Fibroblast of skin of abdomen (primary cell): ENCODE measurements around the gene MEI1.
"Not testable (repeated sequence)": the region's sequence is repeated elsewhere in the genome, so short reads cannot be mapped to it uniquely, and the experiment has no call there.

ENCODE experiments used
- DNase-seq: peaks from one replicate; pipeline ENCODE4 v3.0.0-alpha.2; 2013

Gene MEI1

GRCh38 chr22:41682033-41682807, 17.1 kb upstream of the MEI1 start:
- peak; percentile 84 for DNase-seq

DNA sequence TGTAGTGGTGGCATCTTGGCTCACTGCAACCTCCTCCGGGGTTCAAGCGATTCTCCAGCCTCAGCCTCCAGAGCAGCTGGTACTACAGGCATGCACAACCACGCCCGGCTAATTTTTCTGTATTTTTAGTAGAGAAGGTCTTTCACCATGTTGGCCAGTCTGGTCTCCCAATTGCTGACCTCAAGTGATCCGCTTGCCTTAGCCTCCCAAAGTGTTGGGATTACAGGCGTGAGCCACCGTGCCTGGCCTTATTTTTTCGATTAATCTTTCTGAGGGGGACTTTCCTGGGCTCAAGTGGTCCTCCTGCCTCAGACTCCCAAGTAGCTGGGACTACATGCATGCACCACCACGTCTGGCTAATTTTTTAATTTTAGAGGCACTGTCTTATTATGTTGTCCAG, 16.3 kb upstream of the MEI1 start:
- no peak for DNase-seq

- peak; percentile 18 for DNase-seq
These were observed 15.7 kb upstream of the MEI1 start for GRCh38 chr22:41683616-41684015.

GRCh38 chr22:41684194-41684593, 15.1 kb upstream of the MEI1 start:
- DNase-seq, result no peak

GRCh38 chr22:41686890-41687289, 12.4 kb upstream of the MEI1 start:
- DNase-seq, result not testable (repeated sequence)

GRCh38 chr22:41687901-41688364, 11.4 kb upstream of the MEI1 start:
- peak; percentile 9 for DNase-seq

DNA sequence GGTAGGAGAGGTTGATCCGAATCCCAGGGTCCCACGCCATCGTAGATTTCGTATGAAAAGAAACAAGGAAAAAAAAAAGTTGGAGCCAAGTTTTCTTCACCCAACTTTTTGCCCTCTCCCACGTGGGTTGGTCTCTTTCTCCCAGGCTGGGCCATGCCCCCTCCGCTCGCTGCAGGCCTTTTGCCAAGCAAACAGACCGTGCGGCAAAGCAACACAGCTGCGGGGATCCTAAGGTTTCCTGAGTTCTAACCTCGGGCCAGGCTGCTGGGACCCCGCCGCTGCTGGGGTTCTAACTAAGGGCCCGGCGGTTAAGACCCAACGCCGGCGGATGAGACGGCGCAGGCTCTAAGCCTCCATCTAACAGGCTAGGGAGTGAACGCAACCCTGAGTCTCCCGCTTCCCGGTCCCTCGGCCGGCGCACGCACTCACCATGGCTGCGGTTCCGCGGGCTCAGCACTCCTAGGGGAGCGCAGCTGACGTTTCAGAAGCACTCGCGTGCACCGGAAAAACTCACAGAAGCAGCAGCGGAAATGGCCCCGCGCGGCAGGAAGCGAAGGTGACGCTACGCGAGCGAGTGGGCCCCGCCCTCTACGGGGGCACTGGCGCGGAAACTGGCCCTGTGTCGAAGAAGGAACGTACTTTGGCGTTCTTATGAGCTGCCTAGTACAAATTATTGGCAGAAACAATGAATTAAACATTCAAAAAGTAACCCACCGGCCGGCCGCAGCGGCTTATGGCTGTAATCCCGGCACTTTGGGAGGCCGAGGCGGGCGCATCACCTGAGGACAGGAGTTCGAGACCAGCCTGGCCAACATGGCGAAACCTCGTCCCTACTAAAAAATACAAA, 10.7 kb upstream of the MEI1 start, which contains the start of gene SNU13:
TSS of gene SNU13 (minus strand) at position 503 of the 847 bp plus-strand sequence. CDS start at position 432, 71 bp downstream.
- peak; percentile 92 for DNase-seq

- no peak for DNase-seq
These were observed 8.8 kb upstream of the MEI1 start for GRCh38 chr22:41690476-41690875.

- DNase-seq, result no peak
These were observed 4.1 kb upstream of the MEI1 start for GRCh38 chr22:41695211-41695610.

DNA sequence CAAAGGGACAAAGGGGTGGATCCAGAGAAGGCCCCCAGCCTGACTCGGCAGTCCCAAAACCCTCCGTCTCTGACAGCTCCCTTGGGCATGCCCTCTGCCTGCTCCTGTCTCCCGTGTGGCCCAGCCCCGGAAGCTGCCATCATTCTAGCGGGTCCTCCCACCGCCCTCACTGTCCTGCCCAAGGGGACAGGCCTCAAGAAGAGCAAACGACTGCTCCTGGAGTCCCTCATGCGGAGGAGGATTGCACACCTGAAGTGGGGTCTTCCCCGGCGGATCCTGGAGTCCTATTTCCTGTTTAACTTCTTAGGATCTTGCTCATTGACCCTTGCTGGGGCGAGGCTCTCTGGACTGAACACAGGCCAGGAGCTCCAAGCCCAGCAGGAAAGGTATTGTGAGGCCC, 2.6 kb upstream of the MEI1 start:
- no peak for DNase-seq

GRCh38 chr22:41697126-41697775, 2.1 kb upstream of the MEI1 start:
- peak; percentile 86 for DNase-seq

DNA sequence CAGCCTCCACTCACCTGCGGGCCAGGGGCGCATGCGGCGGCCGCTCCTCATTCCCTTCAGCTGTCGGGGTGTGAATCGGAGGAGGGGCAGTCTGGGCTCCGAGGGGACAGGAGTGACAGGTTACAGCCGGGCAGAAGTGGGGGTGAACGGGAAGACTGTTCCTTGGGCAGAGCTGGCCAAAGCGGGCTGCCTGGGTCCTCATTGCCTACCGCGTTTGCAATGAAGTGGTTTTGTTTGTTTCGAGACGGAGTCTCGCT, 733 bp downstream of the MEI1 start:
- DNase-seq, result no peak

- DNase-seq, result no peak
These were observed 3.5 kb downstream of the MEI1 start for GRCh38 chr22:41702763-41703162.

DNA sequence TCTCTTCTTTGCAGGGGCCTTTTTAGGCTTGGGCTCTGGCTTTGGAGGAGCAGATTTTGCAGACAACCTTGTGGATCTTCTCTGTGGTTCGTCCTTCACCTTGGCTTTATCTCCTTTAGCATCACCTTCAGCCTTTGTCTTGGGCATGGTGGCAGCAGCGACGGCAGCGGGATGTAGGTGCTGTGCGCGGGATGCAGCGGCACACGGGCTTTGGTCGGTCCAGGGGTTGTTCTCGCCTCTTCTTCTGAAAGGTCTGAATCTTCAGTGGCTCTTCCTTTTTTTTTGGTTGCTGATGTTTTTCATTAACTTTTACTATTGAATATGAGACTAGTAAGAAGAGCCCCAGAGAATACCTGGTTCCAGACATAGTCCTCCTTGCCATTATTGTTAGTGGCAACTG, 10.0 kb downstream of the MEI1 start:
- DNase-seq, result no peak

- DNase-seq, result no peak
These were observed 13.7 kb downstream of the MEI1 start for GRCh38 chr22:41713004-41713403.

- no peak for DNase-seq
These were observed 23.2 kb downstream of the MEI1 start for GRCh38 chr22:41722496-41722895.

DNA sequence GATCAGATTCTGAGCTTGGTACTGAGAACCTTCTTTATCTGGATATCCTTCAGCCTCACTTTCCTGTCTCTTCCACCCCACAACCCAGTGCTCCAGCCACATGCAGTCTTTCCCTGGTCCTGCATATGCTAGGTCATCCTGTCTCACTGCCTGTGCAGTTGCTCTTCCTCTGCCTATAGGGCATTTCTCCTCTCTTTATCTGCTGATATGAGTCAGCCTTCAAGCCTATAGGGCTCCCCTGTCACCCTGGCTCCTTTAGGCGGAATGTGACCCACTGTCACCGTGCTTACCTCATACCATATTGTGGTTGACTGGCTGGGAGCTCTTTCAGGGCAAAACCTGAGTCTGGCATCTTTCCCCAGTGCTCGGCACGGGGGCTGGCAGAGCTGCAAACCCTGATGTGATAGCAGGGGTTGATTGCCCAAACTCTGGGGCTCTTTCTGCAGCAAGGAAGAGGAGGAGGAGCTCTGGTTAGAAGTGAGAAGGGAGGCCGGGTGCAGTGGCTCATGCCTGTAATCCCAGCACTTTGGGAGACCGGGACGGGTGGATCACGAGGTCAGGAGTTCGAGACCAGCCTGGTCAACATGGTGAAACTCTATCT, 26.3 kb downstream of the MEI1 start:
- DNase-seq, result no peak

DNA sequence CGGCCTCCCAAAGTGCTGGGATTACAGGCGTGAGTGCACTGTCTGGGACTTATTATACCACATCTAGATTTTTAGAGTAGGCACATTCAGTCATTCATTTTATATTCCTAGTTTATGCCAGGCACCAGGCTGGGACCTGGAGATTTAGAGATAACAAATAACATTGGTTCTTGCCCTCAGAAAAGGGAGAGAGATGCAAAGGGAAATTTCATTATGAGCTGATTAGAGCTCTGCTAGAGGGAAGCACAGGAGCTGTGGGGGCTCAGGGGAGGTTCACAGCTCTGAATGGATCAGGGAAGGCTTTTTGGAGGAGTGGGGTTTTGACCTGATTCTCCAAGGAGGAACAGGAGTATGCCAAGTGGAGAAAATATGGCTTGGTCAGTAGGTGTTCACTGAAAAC, 32.3 kb downstream of the MEI1 start:
- DNase-seq, result no peak

DNA sequence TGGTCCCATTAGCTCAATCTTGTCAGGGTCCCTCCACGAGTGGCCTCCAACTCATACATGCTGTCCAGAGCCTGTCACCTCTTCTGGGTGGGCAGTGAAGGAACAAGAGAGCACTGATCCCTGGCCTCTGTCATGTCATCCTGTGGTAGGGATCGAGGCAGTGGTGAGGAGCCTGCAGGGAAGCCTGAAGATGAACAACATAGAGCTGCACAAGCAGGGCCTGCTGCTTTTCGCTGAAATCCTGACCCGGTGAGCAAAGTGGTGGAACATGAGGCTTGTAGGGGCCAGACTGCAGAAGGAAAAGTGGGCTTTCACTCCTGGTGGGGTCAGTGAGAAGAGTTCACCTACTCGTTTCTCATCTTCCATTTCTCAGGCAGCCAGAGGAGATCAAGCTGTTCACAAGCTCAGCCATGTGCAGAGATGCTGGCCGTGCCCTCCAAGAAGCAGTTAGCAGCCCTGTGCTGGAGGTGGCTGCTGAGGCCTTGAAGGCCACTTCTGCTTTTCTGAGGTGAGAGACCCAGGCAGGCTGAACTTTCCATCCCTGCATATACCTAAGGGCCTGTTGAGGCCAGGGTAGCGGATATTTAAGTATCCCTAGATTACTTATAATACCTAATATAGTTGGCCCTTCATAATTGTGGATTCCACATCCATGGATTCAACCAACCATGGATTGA, 32.9 kb downstream of the MEI1 start:
- no peak for DNase-seq

GRCh38 chr22:41733241-41733640, 33.9 kb downstream of the MEI1 start:
- not testable (repeated sequence) for DNase-seq

- no peak for DNase-seq
These were observed 40.3 kb downstream of the MEI1 start for GRCh38 chr22:41739576-41739975.

DNA sequence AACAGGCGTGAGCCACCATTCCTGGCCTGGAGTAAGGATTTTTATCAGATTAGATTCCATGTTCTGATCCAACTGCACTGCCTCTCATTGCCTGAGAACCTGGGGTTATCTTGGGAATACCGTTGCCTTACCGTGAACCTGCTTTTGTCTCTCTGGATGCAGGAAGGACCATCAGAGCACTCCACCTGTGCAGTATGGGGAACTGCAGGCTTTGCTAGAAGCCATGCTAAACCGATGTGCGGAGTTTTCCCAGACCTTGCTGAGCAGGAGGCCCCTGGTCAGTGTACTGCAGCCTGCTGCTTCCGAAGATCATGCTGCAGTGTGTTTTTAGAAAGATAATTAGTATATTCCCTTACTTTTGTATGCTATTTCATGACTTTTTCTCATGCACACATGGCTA, 43.6 kb downstream of the MEI1 start:
- DNase-seq, result no peak
